HG03565 (cell line): ENCODE results near the gene RBM4B.
"Not testable (repeated sequence)": the region's sequence is repeated elsewhere in the genome, so short reads cannot be mapped to it uniquely, and the experiment has no call there.

Experiments
- ATAC-seq: cut with Tn5 transposase; IDR thresholded peaks from one replicate; pipeline ENCODE4 v1.9.1; 2021; ENCODE audit warnings: mild to moderate bottlenecking, moderate library complexity; ENCODE audit not compliant: unreplicated experiment

The RBM4B gene

GRCh38 chr11:66643745-66644437 lies 33.8 kb downstream of the RBM4B start:
- no peak for ATAC-seq

DNA sequence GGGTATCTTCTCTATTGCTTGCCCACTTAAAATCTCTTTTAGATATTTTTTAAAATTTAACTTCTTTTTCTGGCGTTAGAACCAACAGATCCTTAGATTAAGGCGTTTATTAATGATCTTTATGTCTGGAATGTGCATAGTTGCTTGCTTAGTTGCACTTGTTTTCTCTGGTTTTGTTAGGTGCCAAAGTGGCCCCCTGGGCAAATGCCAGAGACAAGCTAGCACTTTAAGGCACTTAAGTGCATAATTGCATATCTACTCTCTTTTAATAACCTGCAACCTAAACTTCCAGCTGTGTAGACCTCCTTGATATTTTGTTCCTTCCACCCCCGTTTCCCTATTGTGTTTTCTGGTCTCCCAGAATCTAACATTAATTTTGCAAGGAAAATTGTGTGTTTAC lies 35.9 kb downstream of the RBM4B start:
- ATAC-seq = no peak

DNA sequence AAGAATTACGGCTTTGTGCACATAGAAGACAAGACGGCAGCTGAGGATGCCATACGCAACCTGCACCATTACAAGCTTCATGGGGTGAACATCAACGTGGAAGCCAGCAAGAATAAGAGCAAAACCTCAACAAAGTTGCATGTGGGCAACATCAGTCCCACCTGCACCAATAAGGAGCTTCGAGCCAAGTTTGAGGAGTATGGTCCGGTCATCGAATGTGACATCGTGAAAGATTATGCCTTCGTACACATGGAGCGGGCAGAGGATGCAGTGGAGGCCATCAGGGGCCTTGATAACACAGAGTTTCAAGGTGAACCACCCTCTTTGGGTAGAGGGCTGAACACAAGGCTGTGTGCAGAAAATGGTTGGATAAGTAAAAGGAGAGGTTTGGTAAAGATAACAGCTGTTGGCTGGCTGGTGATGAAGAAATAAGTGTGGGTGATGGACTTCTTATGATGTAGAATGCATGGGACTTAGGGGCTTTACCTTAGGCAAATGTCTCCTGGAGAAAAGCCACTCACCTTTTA lies 37.8 kb downstream of the RBM4B start:
- ATAC-seq = not testable (repeated sequence)

- ATAC-seq = no peak
Measured at GRCh38 chr11:66639066-66639813, 38.4 kb downstream of the RBM4B start.

DNA sequence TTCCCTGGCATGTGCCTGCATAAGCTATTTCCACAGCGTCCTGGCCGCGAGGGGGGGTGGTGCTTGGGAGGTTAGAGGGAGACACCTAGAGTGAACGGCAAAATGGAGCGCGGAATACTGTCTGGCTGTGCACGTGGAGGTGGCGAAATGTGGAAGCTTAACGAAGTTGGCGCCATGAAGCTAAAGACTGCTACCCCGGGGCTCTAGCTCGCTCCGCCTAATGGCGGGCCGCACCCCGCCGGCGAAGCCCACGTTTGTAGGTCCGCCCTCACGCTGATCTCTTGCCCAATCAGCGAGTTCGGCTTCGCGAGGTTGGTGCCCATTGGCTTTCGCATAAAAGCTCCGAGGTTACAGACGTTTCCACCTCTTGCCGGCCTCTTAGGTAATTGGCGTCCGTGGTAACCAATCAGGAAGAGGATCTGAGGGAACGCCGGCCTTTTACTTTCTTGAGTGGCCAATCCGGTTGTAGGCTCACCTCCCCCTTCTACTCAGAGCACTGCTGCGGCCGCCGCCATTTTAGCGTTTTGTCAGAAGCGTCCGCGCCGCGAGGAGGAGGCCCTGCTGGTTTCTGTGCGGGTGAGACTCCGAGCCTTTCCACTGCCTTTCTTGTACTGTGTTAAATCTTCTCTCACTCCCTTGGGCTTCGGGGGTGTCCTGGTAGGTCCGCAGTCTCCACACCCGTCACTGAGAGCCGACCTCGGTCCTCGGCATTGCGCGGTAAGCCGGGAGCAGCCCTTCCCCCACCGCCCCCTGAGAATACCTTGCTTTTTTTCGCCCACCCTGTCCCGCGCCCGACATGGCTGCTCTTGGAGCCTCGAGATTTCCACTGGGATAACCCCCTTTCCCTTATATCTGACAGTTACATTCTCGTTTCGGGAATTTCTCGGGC lies 39.3 kb downstream of the RBM4B start, which contains the start of gene RBM4:
RBM4 (plus strand) TSS at position 527 of the 889 bp plus-strand sequence. CDS start 1,009 bp downstream, outside the sequence.
- ATAC-seq = peak; percentile 93

- no peak for ATAC-seq
Measured at GRCh38 chr11:66637557-66638176, 40.0 kb downstream of the RBM4B start.

DNA sequence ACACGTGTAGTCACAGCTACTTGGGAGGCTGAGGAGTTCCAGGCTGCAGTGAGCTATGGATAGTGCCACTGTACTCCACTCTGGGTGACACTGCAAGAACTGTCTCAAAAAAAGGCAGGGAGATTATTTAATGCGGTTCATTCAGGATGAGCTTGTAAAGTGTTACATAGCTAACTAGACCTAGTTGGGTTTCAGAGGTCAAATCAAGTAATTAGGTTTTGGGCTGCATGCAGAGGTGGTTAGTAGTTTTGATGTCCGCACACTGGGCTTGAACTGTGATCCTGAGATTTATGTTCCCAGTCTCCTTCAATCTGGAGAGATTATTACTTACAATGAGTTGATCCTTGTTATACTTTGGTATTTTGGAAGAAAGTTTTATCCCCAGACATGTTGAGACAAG lies 41.3 kb downstream of the RBM4B start:
- ATAC-seq = no peak

GRCh38 chr11:66632952-66633351 lies 44.7 kb downstream of the RBM4B start:
- ATAC-seq = no peak

GRCh38 chr11:66631883-66632282 lies 45.8 kb downstream of the RBM4B start:
- no peak for ATAC-seq

DNA sequence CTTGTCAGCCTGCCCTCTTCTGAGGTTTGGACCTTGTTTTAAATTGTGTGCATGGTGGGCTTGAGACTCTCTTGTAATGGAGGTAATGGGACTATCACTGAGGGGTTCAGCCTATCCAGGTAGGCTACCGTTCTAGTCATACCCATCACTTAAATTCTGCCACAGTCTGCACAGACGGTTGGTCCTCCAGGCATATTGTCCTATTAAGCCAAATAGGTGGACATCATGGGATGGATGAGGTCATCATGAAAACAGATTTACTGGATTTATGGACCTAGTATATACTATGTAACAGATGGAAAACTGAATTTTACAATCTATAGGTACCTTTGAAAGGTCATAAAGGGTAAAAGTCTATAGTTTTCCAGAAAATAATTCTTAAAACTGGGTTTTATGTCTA lies 48.3 kb downstream of the RBM4B start:
- ATAC-seq = no peak

DNA sequence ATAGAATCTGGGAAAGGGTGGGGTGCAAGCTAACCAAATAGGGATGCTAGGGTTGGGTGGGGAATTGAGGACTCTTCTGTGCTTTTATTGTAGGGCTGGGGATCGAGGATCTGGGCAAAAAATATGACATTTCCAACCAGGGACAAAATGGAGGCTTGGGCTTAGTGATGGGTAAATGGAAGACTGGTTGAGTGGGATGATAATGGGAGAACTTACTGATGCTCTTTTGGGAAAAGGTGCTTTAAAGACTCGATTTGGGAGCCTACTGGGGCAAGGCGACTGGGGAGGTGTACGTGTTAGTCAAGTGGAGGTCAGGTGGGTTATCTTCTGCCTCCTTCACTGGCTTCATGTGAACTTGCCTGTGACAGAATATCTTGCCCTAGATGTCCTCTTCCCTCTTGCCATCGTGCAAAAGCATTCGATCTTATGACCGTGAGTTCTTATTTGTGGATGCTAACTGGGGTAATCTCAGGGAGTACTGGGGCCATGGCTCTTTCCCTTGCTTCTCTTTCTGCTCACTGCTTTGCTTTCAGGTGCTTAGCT lies 49.6 kb downstream of the RBM4B start:
- no peak for ATAC-seq

DNA sequence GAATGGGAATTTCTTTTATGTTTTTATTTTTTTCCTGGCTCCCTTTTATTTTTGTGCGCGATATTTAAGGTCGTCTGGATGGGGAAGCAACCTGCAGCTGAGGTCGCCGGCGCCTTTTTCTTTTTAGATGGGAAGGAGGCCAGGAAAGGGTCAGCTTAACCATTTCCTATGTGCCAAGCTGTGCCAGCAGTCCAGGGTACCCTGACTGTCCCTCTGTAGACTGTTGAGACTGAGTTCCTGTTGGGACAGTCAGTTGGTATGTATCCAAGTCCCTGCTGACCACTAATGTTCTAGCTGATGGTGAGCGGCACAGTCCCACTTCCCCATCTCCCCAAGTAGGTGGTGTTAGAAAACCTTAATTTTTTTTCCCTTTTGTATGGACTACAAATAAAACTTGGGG lies 50.8 kb downstream of the RBM4B start:
- ATAC-seq = no peak

GRCh38 chr11:66626382-66626781 lies 51.3 kb downstream of the RBM4B start:
- ATAC-seq = no peak

DNA sequence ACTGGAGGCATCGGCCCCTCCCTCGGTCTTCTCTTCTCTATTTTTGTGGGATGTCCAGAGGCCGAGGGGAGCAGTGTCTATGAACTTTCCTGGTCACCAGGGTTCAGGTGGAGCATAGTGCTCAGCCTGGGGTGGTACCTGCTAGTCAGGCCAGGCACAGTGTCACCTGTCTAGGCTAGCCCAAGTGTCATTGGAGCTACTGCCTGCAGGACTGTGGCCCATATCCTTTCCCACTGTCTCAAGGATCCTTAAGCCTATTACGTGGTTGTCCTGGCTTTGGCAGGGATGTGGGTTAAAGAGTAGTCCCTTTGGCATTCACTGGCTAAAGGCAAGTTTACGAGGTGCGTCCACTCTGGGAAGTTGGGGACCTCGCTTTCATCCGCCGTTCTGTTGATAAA lies 51.9 kb downstream of the RBM4B start:
- no peak for ATAC-seq

- ATAC-seq = no peak
Measured at GRCh38 chr11:66625041-66625751, 52.5 kb downstream of the RBM4B start.

GRCh38 chr11:66624450-66624849 lies 53.2 kb downstream of the RBM4B start:
- no peak for ATAC-seq

DNA sequence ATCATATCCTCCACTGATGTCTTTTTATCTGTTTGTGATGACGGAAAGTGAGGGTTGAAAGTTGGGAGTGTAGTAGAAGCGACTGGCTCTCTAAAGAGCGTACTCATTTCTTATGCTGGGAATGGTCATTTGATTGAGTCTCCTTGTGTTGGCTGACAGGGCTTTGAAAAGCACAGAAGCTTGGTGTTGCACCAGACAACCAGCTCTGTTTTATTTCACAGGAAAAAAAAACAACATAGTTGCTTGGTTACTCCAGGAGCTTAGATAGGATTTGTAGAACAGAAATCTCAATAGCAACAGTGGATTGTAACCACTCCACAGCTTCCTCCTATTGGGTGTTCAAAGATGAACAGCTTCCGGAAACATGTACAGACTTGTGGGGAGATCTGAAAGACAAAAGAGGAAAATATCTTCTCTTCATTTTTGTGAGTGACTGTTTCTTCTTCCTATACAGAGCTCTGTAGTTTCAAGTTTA lies 58.6 kb downstream of the RBM4B start:
- ATAC-seq = no peak

GRCh38 chr11:66617155-66617834 lies 60.4 kb downstream of the RBM4B start:
- ATAC-seq = no peak
